ENCODE results near the gene SCPEP1.
"Not testable (repeated sequence)": the region's sequence is repeated elsewhere in the genome, so short reads cannot be mapped to it uniquely, and the experiment has no call there.

Gene SCPEP1

DNA sequence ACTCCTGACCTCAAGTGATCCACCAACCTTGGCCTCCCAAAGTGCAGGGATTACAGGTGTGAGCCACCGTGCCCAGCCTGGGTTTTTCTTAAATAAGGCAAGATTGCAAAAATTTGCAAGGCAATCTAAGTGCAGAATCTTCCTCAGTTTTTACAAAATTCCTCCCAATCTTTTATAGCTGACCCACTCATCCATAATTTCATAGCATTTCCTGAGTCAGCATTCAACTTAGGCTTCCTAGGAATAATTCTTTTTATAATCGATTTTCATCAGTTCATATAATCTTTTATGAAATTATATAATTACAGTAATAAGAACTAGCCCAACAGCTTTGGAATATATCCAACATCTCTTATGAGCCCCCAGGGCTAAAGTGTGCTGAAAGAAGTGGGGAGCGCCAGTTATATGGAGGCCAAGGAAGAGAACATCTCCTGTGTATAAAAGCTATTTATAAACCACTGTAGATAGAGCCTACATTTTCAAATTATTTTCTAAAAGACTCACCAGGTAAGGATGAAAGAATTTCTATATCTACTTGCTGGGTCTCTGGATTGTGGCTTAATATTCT is 31.9 kb upstream of the SCPEP1 start:
- no peak overlapping the region for H3K4me3 Mint-ChIP-seq
- H3K36me3 Mint-ChIP-seq: peaks cover 94% of the 10 kb centered on the region
- no peak overlapping the region for H3K27ac Mint-ChIP-seq
- no peak for DNase-seq (ENCODE audit: low spot score in 2 of 2)
- H3K9me3 Mint-ChIP-seq: no peaks in the 10 kb centered on the region
- ATAC-seq: no peak
- H3K4me1 Mint-ChIP-seq: no peaks in the 10 kb centered on the region

DNA sequence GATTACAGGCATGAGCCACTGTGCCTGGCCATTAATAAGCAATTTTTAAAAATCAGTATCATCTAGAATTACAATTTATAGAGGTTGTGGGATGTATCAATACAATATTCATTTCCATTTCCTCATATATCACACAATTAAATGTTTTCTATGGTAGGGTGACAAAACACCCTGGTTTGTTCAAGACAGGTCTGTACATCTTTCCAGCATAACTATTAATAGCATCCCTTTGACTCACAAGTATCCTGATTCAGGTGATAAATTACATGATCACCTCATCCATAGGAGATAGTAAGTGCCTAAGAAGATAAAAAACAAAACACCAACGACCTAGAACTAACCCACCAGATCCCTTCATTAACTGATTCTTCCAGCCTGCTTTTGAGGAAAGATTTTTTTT is 30.2 kb upstream of the SCPEP1 start:
- Mint-ChIP-seq H3K27ac (no peak overlapping the region), H3K36me3 (peaks cover 95% of the 10 kb centered on the region), H3K4me3 (no peak overlapping the region), H3K4me1 (no peaks in the 10 kb centered on the region), H3K9me3 (no peaks in the 10 kb centered on the region)
- ATAC-seq (no peak), DNase-seq (ENCODE audit: low spot score in 2 of 2) (no peak)

- ATAC-seq (no peak), DNase-seq (ENCODE audit: low spot score in 2 of 2) (no peak)
- H3K9me3 Mint-ChIP-seq: no peaks in the 10 kb centered on the region
- H3K36me3 Mint-ChIP-seq: peaks cover 96% of the 10 kb centered on the region
- H3K4me1 Mint-ChIP-seq: no peaks in the 10 kb centered on the region
- no peak overlapping the region for H3K27ac Mint-ChIP-seq
- H3K4me3 Mint-ChIP-seq: no peak overlapping the region
Measured at GRCh38 chr17:56948491-56948890, 29.4 kb upstream of the SCPEP1 start.

DNA sequence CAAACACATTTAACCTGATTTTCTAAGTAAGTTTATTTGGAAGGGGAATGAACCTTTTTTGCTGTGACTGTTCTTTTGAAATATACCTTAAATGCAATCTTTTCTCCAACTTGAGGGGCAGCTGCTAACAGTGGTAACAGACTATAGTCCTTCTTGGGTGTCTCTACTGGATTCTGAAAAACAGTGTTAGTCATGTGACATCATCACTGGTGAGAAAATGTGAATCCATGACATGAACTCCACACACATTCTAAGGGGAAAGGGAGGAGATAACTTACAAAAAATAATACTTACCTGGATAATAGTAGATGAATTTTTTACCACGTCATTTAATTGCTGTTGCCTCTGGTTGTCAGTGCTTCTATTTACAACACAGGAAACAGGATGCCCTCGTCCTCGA is 28.3 kb upstream of the SCPEP1 start:
- Mint-ChIP-seq H3K36me3 (peaks cover 87% of the 10 kb centered on the region), H3K9me3 (no peaks in the 10 kb centered on the region), H3K27ac (no peak overlapping the region), H3K4me1 (no peaks in the 10 kb centered on the region), H3K4me3 (no peak overlapping the region)
- no peak for DNase-seq (ENCODE audit: low spot score in 2 of 2)
- no peak for ATAC-seq

- peaks cover 21% of the 10 kb centered on the region for H3K36me3 Mint-ChIP-seq
- no peak overlapping the region for H3K4me3 Mint-ChIP-seq
- DNase-seq (ENCODE audit: low spot score in 2 of 2): no peak
- H3K4me1 Mint-ChIP-seq: peaks cover 12% of the 10 kb centered on the region
- no peak overlapping the region for H3K27ac Mint-ChIP-seq
- no peaks in the 10 kb centered on the region for H3K9me3 Mint-ChIP-seq
- no peak for ATAC-seq
Measured at GRCh38 chr17:56956992-56957391, 20.9 kb upstream of the SCPEP1 start.

- Mint-ChIP-seq H3K36me3 (peaks cover 5% of the 10 kb centered on the region), H3K4me3 (peak within 1 kb of the TSS; percentile 68), H3K9me3 (no peaks in the 10 kb centered on the region), H3K4me1 (peaks cover 12% of the 10 kb centered on the region), H3K27ac (peak within 1 kb of the TSS; percentile 82)
- ATAC-seq (peak; percentile 99), DNase-seq (ENCODE audit: low spot score in 2 of 2) (peak; percentile 96 to 98)
Measured at GRCh38 chr17:56960596-56961538, 17.1 kb upstream of the SCPEP1 start, which contains the start of gene COIL. TSS of gene COIL (minus strand) at chr17:56961050. CDS start at chr17:56961019, 31 bp downstream.

GRCh38 chr17:56965241-56965640 is 12.7 kb upstream of the SCPEP1 start:
- not testable (repeated sequence) for H3K4me1 Mint-ChIP-seq, H3K36me3 Mint-ChIP-seq, ATAC-seq, H3K4me3 Mint-ChIP-seq, H3K27ac Mint-ChIP-seq, H3K9me3 Mint-ChIP-seq
- DNase-seq (ENCODE audit: low spot score in 2 of 2): peak in 1 of 2 donors; percentile 44

GRCh38 chr17:56965681-56966080 is 12.2 kb upstream of the SCPEP1 start:
- not testable (repeated sequence) for H3K27ac Mint-ChIP-seq; ATAC-seq; DNase-seq (ENCODE audit: low spot score in 2 of 2); H3K9me3 Mint-ChIP-seq; H3K4me3 Mint-ChIP-seq; H3K36me3 Mint-ChIP-seq; H3K4me1 Mint-ChIP-seq

DNA sequence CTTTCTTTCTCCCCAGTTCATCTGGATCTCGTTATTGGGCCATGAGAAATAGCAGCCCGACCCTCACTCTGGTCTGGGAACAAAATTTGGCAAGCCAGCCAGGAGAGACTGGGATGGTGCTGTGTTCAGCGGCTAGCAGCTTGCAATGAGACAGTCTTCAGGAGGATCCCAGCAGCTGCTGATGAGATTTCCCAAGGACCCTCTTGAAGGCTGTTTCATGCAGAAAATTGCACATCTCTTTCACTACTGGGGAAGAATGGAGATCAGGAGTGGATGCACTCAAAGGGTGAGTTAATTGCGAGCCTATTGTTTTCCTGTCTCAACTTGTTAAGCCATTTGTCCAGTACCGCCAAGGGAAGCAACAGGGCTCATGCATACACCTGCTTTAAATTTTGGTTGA is 11.6 kb upstream of the SCPEP1 start:
- DNase-seq (ENCODE audit: low spot score in 2 of 2): peak in 1 of 2 donors; percentile 40
- Mint-ChIP-seq H3K36me3 (no peaks in the 10 kb centered on the region), H3K4me3 (no peak overlapping the region), H3K27ac (no peak overlapping the region), H3K9me3 (no peaks in the 10 kb centered on the region), H3K4me1 (no peaks in the 10 kb centered on the region)
- no peak for ATAC-seq

DNA sequence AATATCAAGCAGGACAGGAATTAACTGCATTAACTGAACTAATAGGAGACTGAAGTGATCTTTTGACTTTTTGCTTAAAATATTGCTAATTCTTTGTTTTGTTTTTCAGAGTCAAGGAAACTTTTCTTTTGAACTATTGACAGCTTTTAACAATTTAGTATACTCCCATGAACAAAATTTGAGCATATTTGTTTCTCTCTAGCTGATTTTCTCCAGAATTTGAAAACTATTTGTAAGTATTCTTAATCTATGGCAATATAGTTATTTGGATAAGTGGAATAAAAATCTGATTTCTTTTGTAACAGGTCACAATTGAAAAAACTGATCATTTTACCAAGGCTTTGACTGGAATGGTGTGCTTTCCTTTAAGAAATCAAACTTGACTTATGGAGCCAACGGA is 7.0 kb upstream of the SCPEP1 start:
- ATAC-seq (no peak), DNase-seq (ENCODE audit: low spot score in 2 of 2) (no peak)

DNA sequence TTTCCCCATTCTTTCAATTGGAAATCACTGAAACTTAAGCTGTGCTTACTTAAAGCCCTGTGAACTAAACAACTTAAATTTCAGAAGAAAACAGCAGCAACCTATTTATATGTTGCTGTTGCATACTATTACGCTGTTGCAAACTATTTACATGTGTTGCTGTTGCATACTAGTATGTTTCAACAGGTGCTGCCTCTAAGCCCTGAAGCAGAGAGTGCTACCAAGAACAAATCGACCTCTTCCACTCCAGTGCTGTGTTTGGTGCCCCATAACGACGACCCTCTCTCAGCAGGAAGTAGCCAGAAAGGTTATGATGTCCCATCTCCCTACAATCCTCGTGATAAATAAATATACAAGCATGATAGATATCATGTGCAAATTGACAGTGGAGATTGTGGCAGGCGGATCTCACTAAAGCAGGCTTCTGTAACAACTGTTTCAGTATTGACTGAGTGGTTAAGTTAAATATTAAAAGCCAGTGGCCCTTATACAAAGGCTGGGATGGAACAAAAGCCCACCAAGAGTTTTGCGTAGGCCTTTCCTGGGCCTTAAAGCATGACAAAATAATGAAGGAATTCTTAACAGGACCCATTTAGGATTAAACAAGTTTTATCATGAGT is 5.7 kb upstream of the SCPEP1 start:
- no peaks in the 10 kb centered on the region for H3K36me3 Mint-ChIP-seq
- ATAC-seq: no peak
- no peaks in the 10 kb centered on the region for H3K9me3 Mint-ChIP-seq
- DNase-seq (ENCODE audit: low spot score in 2 of 2): no peak
- no peaks in the 10 kb centered on the region for H3K4me1 Mint-ChIP-seq
- H3K27ac Mint-ChIP-seq: no peak overlapping the region
- no peak overlapping the region for H3K4me3 Mint-ChIP-seq

More for the DNA sequence above, 7.0 kb upstream of the SCPEP1 start:
- no peaks in the 10 kb centered on the region for H3K9me3 Mint-ChIP-seq
- no peaks in the 10 kb centered on the region for H3K4me1 Mint-ChIP-seq
- no peak overlapping the region for H3K27ac Mint-ChIP-seq
- H3K4me3 Mint-ChIP-seq: no peak overlapping the region
- H3K36me3 Mint-ChIP-seq: no peaks in the 10 kb centered on the region

GRCh38 chr17:56973520-56973919 is 4.4 kb upstream of the SCPEP1 start:
- DNase-seq (ENCODE audit: low spot score in 2 of 2) (no peak), ATAC-seq (no peak)
- H3K27ac Mint-ChIP-seq: no peak overlapping the region

GRCh38 chr17:56974055-56974454 is 3.9 kb upstream of the SCPEP1 start:
- no peak overlapping the region for H3K27ac Mint-ChIP-seq
- no peaks in the 10 kb centered on the region for H3K9me3 Mint-ChIP-seq
- no peak for DNase-seq (ENCODE audit: low spot score in 2 of 2)
- H3K4me1 Mint-ChIP-seq: peaks cover 11% of the 10 kb centered on the region
- peaks cover 7% of the 10 kb centered on the region for H3K36me3 Mint-ChIP-seq
- ATAC-seq: no peak
- H3K4me3 Mint-ChIP-seq: no peak overlapping the region

More at GRCh38 chr17:56973520-56973919, 4.4 kb upstream of the SCPEP1 start:
- H3K4me3 Mint-ChIP-seq: no peak overlapping the region
- no peaks in the 10 kb centered on the region for H3K9me3 Mint-ChIP-seq
- H3K4me1 Mint-ChIP-seq: peaks cover 6% of the 10 kb centered on the region
- H3K36me3 Mint-ChIP-seq: peaks cover 5% of the 10 kb centered on the region

DNA sequence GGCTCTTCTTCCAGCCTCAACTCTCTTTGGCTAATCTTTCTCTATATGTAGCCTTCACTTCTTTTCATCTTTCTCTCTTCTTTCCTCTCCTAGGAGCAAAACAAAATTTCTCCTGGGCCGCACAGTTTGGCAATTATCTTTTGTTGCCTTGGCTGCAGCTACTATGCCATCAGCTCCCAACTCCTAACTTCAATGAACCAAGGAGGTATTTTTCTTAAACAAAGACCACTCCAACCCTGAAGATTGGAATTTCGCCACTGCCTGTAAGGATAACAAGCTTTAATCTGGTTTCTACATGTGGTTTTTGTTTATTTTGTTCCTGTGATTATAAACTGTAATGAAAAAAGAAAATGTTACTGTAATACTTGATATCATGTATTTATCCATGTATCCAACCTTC is 2.3 kb upstream of the SCPEP1 start:
- no peaks in the 10 kb centered on the region for H3K9me3 Mint-ChIP-seq
- peaks cover 14% of the 10 kb centered on the region for H3K4me1 Mint-ChIP-seq
- no peak overlapping the region for H3K27ac Mint-ChIP-seq
- ATAC-seq (no peak), DNase-seq (ENCODE audit: low spot score in 2 of 2) (no peak)
- peaks cover 7% of the 10 kb centered on the region for H3K36me3 Mint-ChIP-seq
- H3K4me3 Mint-ChIP-seq: no peak overlapping the region

DNA sequence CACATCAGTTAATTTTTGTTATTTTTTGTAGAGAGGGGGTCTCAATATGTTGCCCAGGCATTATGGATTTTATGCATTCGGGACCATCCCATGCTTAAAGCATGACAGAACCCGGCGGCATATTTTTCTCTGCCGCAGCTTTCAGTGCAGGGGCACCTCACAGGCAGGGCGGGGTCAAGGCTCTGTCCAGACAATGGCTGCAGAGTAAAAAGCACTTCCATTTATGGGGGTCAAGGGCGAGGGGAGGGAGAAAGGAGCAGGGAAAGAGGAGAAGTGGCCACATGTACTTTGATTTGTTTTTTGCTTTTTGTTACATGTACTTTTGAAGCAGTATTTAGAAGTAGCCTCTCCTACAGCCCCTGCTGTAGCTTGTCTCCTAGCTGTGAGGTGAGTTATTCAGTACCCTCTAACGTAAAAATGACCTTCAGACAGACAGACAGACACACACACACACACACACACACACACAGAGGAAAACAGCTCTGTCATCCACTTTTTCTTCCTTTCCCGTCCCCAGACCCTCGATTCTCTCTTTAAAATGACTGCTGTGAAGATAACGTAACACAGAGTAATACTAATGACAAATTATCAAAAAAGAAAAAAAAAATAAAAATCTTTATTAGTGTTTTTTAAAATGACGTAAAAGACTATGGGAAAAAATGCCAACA is 856 bp upstream of the SCPEP1 start:
- H3K9me3 Mint-ChIP-seq: no peaks in the 10 kb centered on the region
- H3K4me1 Mint-ChIP-seq: peaks cover 14% of the 10 kb centered on the region
- ATAC-seq: no peak
- H3K4me3 Mint-ChIP-seq: peak overlapping the region; percentile 84
- no peak overlapping the region for H3K27ac Mint-ChIP-seq
- no peak for DNase-seq (ENCODE audit: low spot score in 2 of 2)
- peaks cover 7% of the 10 kb centered on the region for H3K36me3 Mint-ChIP-seq

Data from stimulated activated effector memory CD8-positive, alpha-beta T cell treated with anti-CD3 and anti-CD28 coated beads, Interleukin-12 subunit alpha, Interleukin-12 subunit beta, amount 100 ng/mL, for 72 hours (primary cell).